ENCODE results near the gene FLT1. TPM values are rescaled to one million over a fixed set of nuclear protein-coding genes. Genes with fewer than 3 reads are reported as not detected.
A peak's percentile ranks its signal among the peaks of the same experiment; 100 is the strongest.

The FLT1 gene
- total RNA-seq, 1 donor from 2014 or later, result 6.5 TPM

- peaks cover 8% of the 10 kb centered on the region for H3K4me1 Mint-ChIP-seq
- no peak for TF ChIP-seq CTCF (IDR thresholded peaks at IDR 0.05; ENCODE audit: unreplicated experiment)
- H3K36me3 Mint-ChIP-seq, result no peaks in the 10 kb centered on the region
- H3K27me3 Mint-ChIP-seq (ENCODE audit: low read depth), result no peaks in the 10 kb centered on the region
- H3K27ac Mint-ChIP-seq, result no peak overlapping the region
- no peaks in the 10 kb centered on the region for H3K9me3 Mint-ChIP-seq
- DNase-seq (ENCODE audit: low spot score in 2 of 2, unreplicated experiment in 2 of 2), result no peak
- no peak overlapping the region for H3K4me3 Mint-ChIP-seq
These were observed 119.5 kb downstream of the FLT1 start for GRCh38 chr13:28375250-28375930.

DNA sequence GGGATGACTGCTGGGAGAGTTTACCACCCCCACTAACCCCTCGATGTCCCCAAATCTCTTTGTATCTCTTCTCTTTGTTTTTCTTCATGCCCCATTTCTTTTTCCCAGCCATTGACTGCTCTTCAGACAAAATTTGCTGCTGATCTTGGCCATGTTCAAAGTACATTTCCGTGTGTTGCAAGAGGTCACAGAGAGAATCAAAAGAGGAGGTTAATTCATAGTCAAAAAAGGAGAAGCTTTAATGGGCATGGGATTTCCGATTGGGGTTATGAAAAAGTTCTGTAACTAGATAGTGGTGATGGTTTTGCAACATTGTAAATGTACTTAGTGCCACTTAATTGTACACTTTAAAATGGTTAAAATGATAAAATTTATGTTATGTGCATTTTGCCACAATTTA lies 121.1 kb downstream of the FLT1 start:
- H3K4me3 Mint-ChIP-seq, result no peak overlapping the region
- peaks cover 8% of the 10 kb centered on the region for H3K4me1 Mint-ChIP-seq
- DNase-seq (ENCODE audit: low spot score in 2 of 2, unreplicated experiment in 2 of 2), result no peak
- no peak for TF ChIP-seq CTCF (IDR thresholded peaks at IDR 0.05; ENCODE audit: unreplicated experiment)
- no peak overlapping the region for H3K27ac Mint-ChIP-seq
- H3K9me3 Mint-ChIP-seq, result no peaks in the 10 kb centered on the region
- H3K36me3 Mint-ChIP-seq, result no peaks in the 10 kb centered on the region
- H3K27me3 Mint-ChIP-seq (ENCODE audit: low read depth), result no peaks in the 10 kb centered on the region

- no peaks in the 10 kb centered on the region for H3K36me3 Mint-ChIP-seq
- TF ChIP-seq CTCF (IDR thresholded peaks at IDR 0.05; ENCODE audit: unreplicated experiment), result no peak
- no peak overlapping the region for H3K4me3 Mint-ChIP-seq
- no peaks in the 10 kb centered on the region for H3K9me3 Mint-ChIP-seq
- H3K27me3 Mint-ChIP-seq (ENCODE audit: low read depth), result no peaks in the 10 kb centered on the region
- H3K4me1 Mint-ChIP-seq, result peaks cover 5% of the 10 kb centered on the region
- DNase-seq (ENCODE audit: low spot score in 2 of 2, unreplicated experiment in 2 of 2), result no peak
- H3K27ac Mint-ChIP-seq, result no peak overlapping the region
These were observed 124.5 kb downstream of the FLT1 start for GRCh38 chr13:28370448-28370847.

GRCh38 chr13:28358708-28359107 lies 136.2 kb downstream of the FLT1 start:
- Mint-ChIP-seq H3K9me3 (peaks cover 10% of the 10 kb centered on the region), H3K4me3 (no peak overlapping the region), H3K27me3 (ENCODE audit: low read depth) (no peaks in the 10 kb centered on the region), H3K27ac (no peak overlapping the region), H3K4me1 (peaks cover 24% of the 10 kb centered on the region), H3K36me3 (no peaks in the 10 kb centered on the region)
- no peak for TF ChIP-seq CTCF (IDR thresholded peaks at IDR 0.05; ENCODE audit: unreplicated experiment)
- no peak for DNase-seq (ENCODE audit: low spot score in 2 of 2, unreplicated experiment in 2 of 2)

DNA sequence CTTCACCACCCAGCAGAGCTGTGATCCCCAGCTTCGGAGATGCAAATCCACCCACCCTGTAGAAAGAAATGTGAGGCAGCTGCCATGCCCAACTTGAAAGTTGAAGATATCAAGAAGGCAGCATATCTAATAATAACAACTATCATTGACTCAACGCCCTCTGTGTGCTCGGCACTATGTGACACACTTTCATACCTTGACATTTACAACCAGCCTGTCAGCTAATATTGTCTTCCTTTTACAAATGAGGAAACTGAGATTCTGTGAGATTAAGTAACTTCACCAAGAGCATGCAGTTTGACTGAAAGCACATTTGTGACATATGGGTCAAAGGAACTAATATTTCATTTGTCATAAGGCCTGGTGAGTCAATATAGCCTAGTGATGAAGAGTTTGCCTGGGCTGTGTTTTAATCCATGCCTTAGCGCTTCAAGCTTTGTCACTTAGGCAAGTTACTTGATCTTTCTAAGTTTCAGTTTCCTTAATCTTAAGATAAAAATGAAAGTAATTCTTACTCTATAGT lies 137.0 kb downstream of the FLT1 start:
- H3K27me3 Mint-ChIP-seq (ENCODE audit: low read depth), result no peaks in the 10 kb centered on the region
- peak overlapping the region; percentile 87 for H3K27ac Mint-ChIP-seq
- DNase-seq (ENCODE audit: low spot score in 2 of 2, unreplicated experiment in 2 of 2), result no peak
- no peaks in the 10 kb centered on the region for H3K36me3 Mint-ChIP-seq
- H3K4me3 Mint-ChIP-seq, result no peak overlapping the region
- no peak for TF ChIP-seq CTCF (IDR thresholded peaks at IDR 0.05; ENCODE audit: unreplicated experiment)
- peaks cover 24% of the 10 kb centered on the region for H3K4me1 Mint-ChIP-seq
- peaks cover 10% of the 10 kb centered on the region for H3K9me3 Mint-ChIP-seq

All from mesothelial cell of epicardium (in vitro differentiated cells).